ENCODE results near the gene CDC26. TPM values are rescaled to one million over a fixed set of nuclear protein-coding genes. Genes with fewer than 3 reads are reported as not detected.
"Not testable (repeated sequence)": the region's sequence is repeated elsewhere in the genome, so short reads cannot be mapped to it uniquely, and the experiment has no call there.

Gene CDC26
- total RNA-seq, 2 donors from 2014 or later, result 23.6 to 25.6 TPM

GRCh38 chr9:113296796-113297558 is 21.6 kb upstream of the CDC26 start:
- no peak for ATAC-seq
- DNase-seq, result no peak
- intact Hi-C loops (cut with DNase I, micrococcal nuclease), result no loop called here

GRCh38 chr9:113296247-113296646 is 20.9 kb upstream of the CDC26 start:
- DNase-seq (peak in 1 of 2 donors; percentile 46), ATAC-seq (peak; percentile 61)
- intact Hi-C loops (cut with DNase I, micrococcal nuclease), result not testable (repeated sequence)

- DNase-seq (no peak), ATAC-seq (no peak)
- intact Hi-C loops (cut with DNase I, micrococcal nuclease), result no loop called here
Measured at GRCh38 chr9:113293285-113293878, 18.0 kb upstream of the CDC26 start.

- ATAC-seq, result no peak
- intact Hi-C loops (cut with DNase I, micrococcal nuclease), result no loop called here
Measured at GRCh38 chr9:113290052-113290607, 14.8 kb upstream of the CDC26 start.

GRCh38 chr9:113289091-113289490 is 13.7 kb upstream of the CDC26 start:
- DNase-seq (peak; percentile 65 to 70), ATAC-seq (peak; percentile 98)
- intact Hi-C loops (cut with DNase I, micrococcal nuclease), result no loop called here

More at GRCh38 chr9:113290052-113290607, 14.8 kb upstream of the CDC26 start:
- no peak for DNase-seq

- ATAC-seq, result no peak
- DNase-seq, result no peak
- intact Hi-C loops (cut with DNase I, micrococcal nuclease), result no loop called here
Measured at GRCh38 chr9:113281356-113281755, 6.0 kb upstream of the CDC26 start.

GRCh38 chr9:113278840-113279239 is 3.5 kb upstream of the CDC26 start:
- intact Hi-C loops (cut with DNase I, micrococcal nuclease), result no loop called here
- ATAC-seq (no peak), DNase-seq (no peak)

GRCh38 chr9:113274474-113275156 is 757 bp downstream of the CDC26 start:
- peak; percentile 55 for ATAC-seq
- intact Hi-C loops (cut with DNase I, micrococcal nuclease), result no loop called here
- DNase-seq, result no peak

GRCh38 chr9:113269871-113270270 is 5.5 kb downstream of the CDC26 start:
- intact Hi-C loops (cut with DNase I, micrococcal nuclease), result no loop called here
- ATAC-seq, result peak; percentile 27
- DNase-seq, result no peak

- peak; percentile 58 for ATAC-seq
- no peak for DNase-seq
- intact Hi-C loops (cut with DNase I, micrococcal nuclease), result no loop called here
Measured at GRCh38 chr9:113269355-113269754, 6.0 kb downstream of the CDC26 start.

GRCh38 chr9:113267911-113268566 is 7.3 kb downstream of the CDC26 start:
- intact Hi-C loops (cut with DNase I, micrococcal nuclease), result no loop called here
- ATAC-seq (peak; percentile 80), DNase-seq (no peak)

GRCh38 chr9:113266174-113266573 is 9.2 kb downstream of the CDC26 start:
- intact Hi-C loops (cut with DNase I, micrococcal nuclease), result no loop called here
- ATAC-seq (no peak), DNase-seq (no peak)

GRCh38 chr9:113261917-113262671 is 13.3 kb downstream of the CDC26 start:
- ATAC-seq (peak; percentile 76), DNase-seq (no peak)
- intact Hi-C loops (cut with DNase I, micrococcal nuclease), result no loop called here

GRCh38 chr9:113258282-113258681 is 17.1 kb downstream of the CDC26 start:
- DNase-seq (no peak), ATAC-seq (peak; percentile 26)
- intact Hi-C loops (cut with DNase I, micrococcal nuclease), result no loop called here

- DNase-seq (no peak), ATAC-seq (peak; percentile 56)
- intact Hi-C loops (cut with DNase I, micrococcal nuclease), result no loop called here
Measured at GRCh38 chr9:113257863-113258262, 17.5 kb downstream of the CDC26 start.

GRCh38 chr9:113255438-113255837 is 19.9 kb downstream of the CDC26 start:
- no peak for DNase-seq
- intact Hi-C loops (cut with DNase I, micrococcal nuclease), result no loop called here
- no peak for ATAC-seq

- DNase-seq, result no peak
- intact Hi-C loops (cut with DNase I, micrococcal nuclease), result no loop called here
- ATAC-seq, result no peak
Measured at GRCh38 chr9:113254991-113255390, 20.4 kb downstream of the CDC26 start.

- no peak for DNase-seq
- intact Hi-C loops (cut with DNase I, micrococcal nuclease), result no loop called here
- ATAC-seq, result no peak
Measured at GRCh38 chr9:113250807-113251206, 24.6 kb downstream of the CDC26 start.

Measured in left colon (tissue), 2 donors.